ENCODE measurements around the gene KRTAP12-4.

The KRTAP12-4 gene

DNA sequence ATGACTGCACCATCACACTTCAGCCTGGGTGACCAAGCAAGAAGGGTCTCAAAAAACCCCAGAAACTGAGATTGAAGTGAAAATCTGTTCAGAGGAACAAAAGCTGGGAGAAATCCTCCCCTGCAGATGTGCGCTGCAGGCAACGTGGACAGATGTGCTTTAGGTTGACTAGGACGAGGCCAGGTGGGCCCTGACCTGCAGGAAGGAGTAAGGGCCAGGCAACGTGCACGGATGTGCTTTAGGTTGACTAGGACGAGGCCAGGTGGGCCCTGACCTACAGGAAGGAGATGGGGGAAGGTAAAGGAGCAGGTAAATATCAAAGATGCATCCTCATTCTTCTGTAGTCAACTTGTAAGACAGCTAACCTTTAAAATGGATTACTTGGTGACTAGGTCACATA lies 30.0 kb upstream of the KRTAP12-4 start:
- Histone ChIP-seq H3K79me2 (ENCODE audit: insufficient read depth, low read length) (no peaks in the 10 kb centered on the region), H3F3A (ENCODE audit: insufficient read depth, low read length) (no peaks in the 10 kb centered on the region), H3K4me3 (ENCODE audit: low read depth, low read length, poor library complexity, severe bottlenecking) (no peak overlapping the region), H2AFZ (ENCODE audit: low read length) (no peak overlapping the region), H3K27me3 (ENCODE audit: insufficient read depth, low read length) (peaks cover 3% of the 10 kb centered on the region; the same call in 1 of the 2 replicates), H3K9me3 (ENCODE audit: low read length) (no peaks in the 10 kb centered on the region), H3K9me2 (ENCODE audit: low read depth, low read length) (no peaks in the 10 kb centered on the region), H4K20me1 (ENCODE audit: insufficient read depth, low read length) (no peaks in the 10 kb centered on the region), H3K9ac (ENCODE audit: low read length) (no peak overlapping the region), H3K27ac (ENCODE audit: low read depth, low read length, poor library complexity, severe bottlenecking) (no peak overlapping the region), H3K4me1 (ENCODE audit: insufficient read depth, low read length, severe bottlenecking) (no peaks in the 10 kb centered on the region), H3K4me2 (ENCODE audit: low read length) (no peak overlapping the region), H3K36me3 (ENCODE audit: insufficient read depth, low read length) (no peaks in the 10 kb centered on the region)
- TF ChIP-seq, protein P1, sequence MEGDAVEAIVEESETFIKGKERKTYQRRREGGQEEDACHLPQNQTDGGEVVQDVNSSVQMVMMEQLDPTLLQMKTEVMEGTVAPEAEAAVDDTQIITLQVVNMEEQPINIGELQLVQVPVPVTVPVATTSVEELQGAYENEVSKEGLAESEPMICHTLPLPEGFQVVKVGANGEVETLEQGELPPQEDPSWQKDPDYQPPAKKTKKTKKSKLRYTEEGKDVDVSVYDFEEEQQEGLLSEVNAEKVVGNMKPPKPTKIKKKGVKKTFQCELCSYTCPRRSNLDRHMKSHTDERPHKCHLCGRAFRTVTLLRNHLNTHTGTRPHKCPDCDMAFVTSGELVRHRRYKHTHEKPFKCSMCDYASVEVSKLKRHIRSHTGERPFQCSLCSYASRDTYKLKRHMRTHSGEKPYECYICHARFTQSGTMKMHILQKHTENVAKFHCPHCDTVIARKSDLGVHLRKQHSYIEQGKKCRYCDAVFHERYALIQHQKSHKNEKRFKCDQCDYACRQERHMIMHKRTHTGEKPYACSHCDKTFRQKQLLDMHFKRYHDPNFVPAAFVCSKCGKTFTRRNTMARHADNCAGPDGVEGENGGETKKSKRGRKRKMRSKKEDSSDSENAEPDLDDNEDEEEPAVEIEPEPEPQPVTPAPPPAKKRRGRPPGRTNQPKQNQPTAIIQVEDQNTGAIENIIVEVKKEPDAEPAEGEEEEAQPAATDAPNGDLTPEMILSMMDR (IDR thresholded peaks at IDR 0.05; ENCODE audit: low read length) = no peak
- TF ChIP-seq EZH2 (IDR thresholded peaks at IDR 0.05; ENCODE audit: borderline replicate concordance, low read length) = no peak

DNA sequence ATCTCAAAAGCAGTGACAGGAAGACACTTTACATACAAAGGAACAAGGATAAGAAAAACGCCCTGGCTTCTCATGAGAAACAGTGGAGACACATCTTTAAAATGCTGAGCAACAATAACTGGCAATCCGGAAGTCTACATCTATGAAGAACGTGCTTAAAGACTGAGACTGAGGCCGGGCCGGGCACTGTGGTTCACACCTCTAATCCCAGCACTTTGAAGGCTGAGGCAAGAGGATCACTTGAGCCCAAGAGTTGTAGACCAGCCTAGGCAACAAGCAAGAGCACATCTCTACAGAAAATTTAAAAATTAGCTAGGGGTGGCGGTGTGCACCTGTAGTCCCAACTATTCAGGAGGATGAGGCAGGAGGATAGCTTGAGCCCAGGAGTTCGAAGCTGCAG lies 29.6 kb upstream of the KRTAP12-4 start:
- TF ChIP-seq, protein P1 (IDR thresholded peaks at IDR 0.05; ENCODE audit: low read length) = no peak
- TF ChIP-seq EZH2 (IDR thresholded peaks at IDR 0.05; ENCODE audit: borderline replicate concordance, low read length) = no peak
- H3F3A ChIP-seq (ENCODE audit: insufficient read depth, low read length) = no peaks in the 10 kb centered on the region
- H3K79me2 ChIP-seq (ENCODE audit: insufficient read depth, low read length) = no peaks in the 10 kb centered on the region
- H2AFZ ChIP-seq (ENCODE audit: low read length) = no peak overlapping the region
- H3K27me3 ChIP-seq (ENCODE audit: insufficient read depth, low read length) = peaks cover 3% of the 10 kb centered on the region; the same call in 1 of the 2 replicates
- H3K9me2 ChIP-seq (ENCODE audit: low read depth, low read length) = no peaks in the 10 kb centered on the region
- no peak overlapping the region for H3K9ac ChIP-seq (ENCODE audit: low read length)
- H3K9me3 ChIP-seq (ENCODE audit: low read length) = no peaks in the 10 kb centered on the region
- no peaks in the 10 kb centered on the region for H3K36me3 ChIP-seq (ENCODE audit: insufficient read depth, low read length)
- H4K20me1 ChIP-seq (ENCODE audit: insufficient read depth, low read length) = no peaks in the 10 kb centered on the region
- no peaks in the 10 kb centered on the region for H3K4me1 ChIP-seq (ENCODE audit: insufficient read depth, low read length, severe bottlenecking)
- no peak overlapping the region for H3K4me2 ChIP-seq (ENCODE audit: low read length)
- H3K4me3 ChIP-seq (ENCODE audit: low read depth, low read length, poor library complexity, severe bottlenecking) = no peak overlapping the region
- H3K27ac ChIP-seq (ENCODE audit: low read depth, low read length, poor library complexity, severe bottlenecking) = no peak overlapping the region

DNA sequence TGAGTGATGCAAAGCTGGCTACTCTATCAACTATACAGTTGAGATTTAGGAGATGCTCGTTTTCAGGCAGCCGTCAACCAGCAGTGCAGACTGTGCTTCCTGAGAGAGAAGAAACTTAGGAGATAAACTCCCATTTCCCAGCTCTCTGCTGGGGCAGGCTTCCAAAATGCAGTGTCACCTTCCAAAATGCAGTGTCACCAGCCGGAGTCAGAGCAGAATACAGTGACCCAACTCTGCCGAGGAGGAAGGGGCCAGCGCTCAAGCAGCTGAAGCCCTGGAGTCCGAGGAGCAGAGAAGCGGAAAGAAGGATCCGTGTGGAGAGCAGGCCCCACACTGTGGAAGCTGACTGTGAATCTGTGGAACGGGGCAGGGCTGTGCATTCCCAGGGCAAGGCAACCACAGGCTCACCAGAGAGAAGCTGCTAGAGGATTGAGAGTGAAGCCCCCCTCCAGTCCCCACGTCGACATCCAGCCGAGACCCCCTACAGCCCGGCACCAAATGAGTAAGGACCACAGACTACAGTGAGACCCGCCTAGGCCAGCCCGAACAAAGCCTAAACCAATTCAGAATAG lies 28.2 kb upstream of the KRTAP12-4 start:
- H3K27me3 ChIP-seq (ENCODE audit: insufficient read depth, low read length) = no peaks in the 10 kb centered on the region; the same call in 1 of the 2 replicates
- no peaks in the 10 kb centered on the region for H4K20me1 ChIP-seq (ENCODE audit: insufficient read depth, low read length)
- no peaks in the 10 kb centered on the region for H3K4me1 ChIP-seq (ENCODE audit: insufficient read depth, low read length, severe bottlenecking)
- H3K9ac ChIP-seq (ENCODE audit: low read length) = no peak overlapping the region
- H3K9me3 ChIP-seq (ENCODE audit: low read length) = no peaks in the 10 kb centered on the region
- no peak overlapping the region for H3K4me2 ChIP-seq (ENCODE audit: low read length)
- TF ChIP-seq, protein P1 (IDR thresholded peaks at IDR 0.05; ENCODE audit: low read length) = no peak
- no peak for TF ChIP-seq EZH2 (IDR thresholded peaks at IDR 0.05; ENCODE audit: borderline replicate concordance, low read length)
- no peaks in the 10 kb centered on the region for H3K36me3 ChIP-seq (ENCODE audit: insufficient read depth, low read length)
- no peaks in the 10 kb centered on the region for H3F3A ChIP-seq (ENCODE audit: insufficient read depth, low read length)
- H3K9me2 ChIP-seq (ENCODE audit: low read depth, low read length) = no peaks in the 10 kb centered on the region
- H2AFZ ChIP-seq (ENCODE audit: low read length) = no peak overlapping the region
- H3K4me3 ChIP-seq (ENCODE audit: low read depth, low read length, poor library complexity, severe bottlenecking) = no peak overlapping the region
- H3K79me2 ChIP-seq (ENCODE audit: insufficient read depth, low read length) = no peaks in the 10 kb centered on the region
- H3K27ac ChIP-seq (ENCODE audit: low read depth, low read length, poor library complexity, severe bottlenecking) = no peak overlapping the region

Measured in OCI-LY1 (cell line).